Esophagus muscularis mucosa (tissue), 4 donors: ENCODE results near the gene CREG1. TPM values are rescaled to one million over a fixed set of nuclear protein-coding genes. Genes with fewer than 3 reads are reported as not detected.

Source experiments
- DNase-seq: peaks from one replicate; pipeline ENCODE4 v3.0.0-alpha.2; 2017; ENCODE audit errors: extremely low spot score
- H3K27ac ChIP-seq, 4 donors: fragments of 200-600 bp; sonication (generic); replicated peaks in 1 of 4; 1 replicate in 3 of 4; 2 replicates in 1 of 4; pipeline ENCODE4 v1.5.1; 2016 to 2019; ENCODE audit warnings: mild to moderate bottlenecking in 1 of 4
- H3K27me3 ChIP-seq, 4 donors: fragments of 200-600 bp; sonication (generic); one replicate each; pipeline versions ENCODE4 v1.5.1 to v1.6.0; 2016 to 2019
- H3K36me3 ChIP-seq, 4 donors: fragments of 200-600 bp; sonication (generic); one replicate each; pipeline ENCODE4 v1.5.1; 2016 to 2019
- H3K4me1 ChIP-seq, 4 donors: fragments of 200-600 bp; sonication (generic); one replicate each; pipeline ENCODE4 v1.5.1; 2016 to 2019
- H3K4me3 ChIP-seq, 4 donors: fragments of 200-600 bp; sonication (generic); 1 replicate in 2 of 4; 2 replicates in 2 of 4; pipeline ENCODE4 v1.5.1; 2016 to 2019; ENCODE audit warnings: mild to moderate bottlenecking in 4 of 4, moderate library complexity in 1 of 4
- H3K9me3 ChIP-seq, 4 donors: fragments of 200-600 bp; sonication (generic); 1 replicate in 3 of 4; 2 replicates in 1 of 4; pipeline ENCODE4 v1.5.1; 2016 to 2019
- CTCF ChIP-seq, 3 experiments: fragments of 200-600 bp in 2 of 3; fragments of 450-650 bp in 1 of 3; sonication (generic) in 2 of 3; IDR thresholded peaks; one replicate each; pipeline ENCODE4 v1.5.1; 2017 to 2019; ENCODE audit warnings: antibody characterized with exemption in 3 of 3, mild to moderate bottlenecking in 2 of 3, moderate library complexity in 1 of 3
- EP300 ChIP-seq: sonication (generic); formaldehyde crosslinking; IDR thresholded peaks from one replicate; pipeline ENCODE4 v1.6.1; 2017; ENCODE audit warnings: antibody characterized with exemption
- POLR2A ChIP-seq: fragments of 450-650 bp; IDR thresholded peaks from one replicate; pipeline ENCODE4 v1.6.1; 2017; ENCODE audit warnings: antibody characterized with exemption, moderate library complexity, mild to moderate bottlenecking, low read depth
- POLR2AphosphoS5 ChIP-seq, 2 donors: sonication (generic); formaldehyde crosslinking; IDR thresholded peaks; one replicate each; pipeline ENCODE4 v1.6.1; 2017; ENCODE audit warnings: antibody characterized with exemption in 2 of 2
- WGBS: methylation state at CpG from one replicate; pipeline ENCODE4 v1.1.5; 2018; 5-methylcytosine and 5-hydroxymethylcytosine counted together
- intact Hi-C: fragments of 100-400 bp; cut with DNase I; formaldehyde crosslinking; loops from one replicate; pipeline ENCODE4 v1.15.1; 2023
- total RNA-seq, 4 donors: library from RNA; depleted of rRNA; stranded (reverse); fragments of >200 nt; gene quantifications; one replicate each; pipeline versions ENCODE4 v1.1.0 to v1.2.1, GENCODE V29; 2016

The CREG1 gene
- total RNA-seq, 4 donors from 2014 or later, result 121 to 203 (median 158) TPM

GRCh38 chr1:167515893-167516321 lies 37.7 kb downstream of the CREG1 start:
- DNase-seq, result no peak
- intact Hi-C loops, result no loop called here
- TF ChIP-seq POLR2A (no peak), CTCF (IDR thresholded peaks at IDR 0.05) (no peak), EP300 (no peak), POLR2AphosphoS5 (IDR thresholded peaks at IDR 0.05) (no peak)
- no peak overlapping the region for H3K27ac ChIP-seq
- no peaks in the 10 kb centered on the region for H3K36me3 ChIP-seq
- peaks cover 0 to 8% (median 0%) of the 10 kb centered on the region in 4 donors for H3K27me3 ChIP-seq
- H3K4me1 ChIP-seq, result no peaks in the 10 kb centered on the region
- H3K9me3 ChIP-seq, result no peaks in the 10 kb centered on the region
- H3K4me3 ChIP-seq, result no peak overlapping the region
- 87% methylated on average over 3 of the region's 4 CpGs for WGBS

- intact Hi-C loops, result no loop called here
- no peak for TF ChIP-seq CTCF (IDR thresholded peaks at IDR 0.05)
- TF ChIP-seq POLR2A, result no peak
- no peak for TF ChIP-seq POLR2AphosphoS5 (IDR thresholded peaks at IDR 0.05)
- no peak for TF ChIP-seq EP300
- Histone ChIP-seq H3K36me3 (no peaks in the 10 kb centered on the region), H3K27ac (no peak overlapping the region), H3K27me3 (peaks cover 0 to 8% (median 0%) of the 10 kb centered on the region in 4 donors), H3K4me3 (no peak overlapping the region), H3K9me3 (no peaks in the 10 kb centered on the region), H3K4me1 (no peaks in the 10 kb centered on the region)
- DNase-seq, result no peak
- 87% methylated on average over 3 of the region's 3 CpGs for WGBS
These were observed 38.1 kb downstream of the CREG1 start for GRCh38 chr1:167515461-167515860.

GRCh38 chr1:167514288-167514687 lies 39.3 kb downstream of the CREG1 start:
- WGBS, result 96% methylated on average over 9 of the region's 9 CpGs
- intact Hi-C loops, result no loop called here
- H3K4me1 ChIP-seq, result no peaks in the 10 kb centered on the region
- no peak for DNase-seq
- no peaks in the 10 kb centered on the region for H3K36me3 ChIP-seq
- no peak overlapping the region for H3K27ac ChIP-seq
- peaks cover 0 to 12% (median 0%) of the 10 kb centered on the region in 4 donors for H3K27me3 ChIP-seq
- no peak overlapping the region for H3K4me3 ChIP-seq
- no peaks in the 10 kb centered on the region for H3K9me3 ChIP-seq
- TF ChIP-seq EP300, result no peak

GRCh38 chr1:167512046-167512654 lies 41.4 kb downstream of the CREG1 start:
- H3K27me3 ChIP-seq, result peaks cover 0 to 8% (median 0%) of the 10 kb centered on the region in 4 donors
- no peak overlapping the region for H3K27ac ChIP-seq
- no peak overlapping the region for H3K4me3 ChIP-seq
- no peaks in the 10 kb centered on the region for H3K9me3 ChIP-seq
- WGBS, result 73% methylated on average over 7 of the region's 7 CpGs
- intact Hi-C loops, result no loop called here
- H3K4me1 ChIP-seq, result no peaks in the 10 kb centered on the region
- H3K36me3 ChIP-seq, result no peaks in the 10 kb centered on the region
- DNase-seq, result no peak
- TF ChIP-seq EP300, result no peak
- no peak for TF ChIP-seq POLR2AphosphoS5 (IDR thresholded peaks at IDR 0.05)
- no peak for TF ChIP-seq CTCF (IDR thresholded peaks at IDR 0.05)

GRCh38 chr1:167511374-167511986 lies 42.1 kb downstream of the CREG1 start:
- Histone ChIP-seq H3K4me1 (no peaks in the 10 kb centered on the region), H3K27ac (no peak overlapping the region), H3K9me3 (no peaks in the 10 kb centered on the region), H3K27me3 (peaks cover 0 to 8% (median 0%) of the 10 kb centered on the region in 4 donors), H3K36me3 (no peaks in the 10 kb centered on the region), H3K4me3 (no peak overlapping the region)
- TF ChIP-seq EP300, result no peak
- TF ChIP-seq POLR2AphosphoS5 (IDR thresholded peaks at IDR 0.05), result no peak
- TF ChIP-seq POLR2A, result no peak
- no peak for TF ChIP-seq CTCF (IDR thresholded peaks at IDR 0.05)
- no peak for DNase-seq
- intact Hi-C loops, result no loop called here
- 86% methylated on average over 11 of the region's 11 CpGs for WGBS
